Neutrophil (primary cell): ENCODE measurements around the gene CDK12.
"Not testable (repeated sequence)": the region's sequence is repeated elsewhere in the genome, so short reads cannot be mapped to it uniquely, and the experiment has no call there.

Experiments
- H3K27ac ChIP-seq: fragments of 200-600 bp; sonication (generic); 2 replicates; pipeline ENCODE4 v1.5.1; 2016; ENCODE audit warnings: mild to moderate bottlenecking, moderate library complexity
- H3K27me3 ChIP-seq: fragments of 200-600 bp; sonication (generic); 2 replicates; pipeline ENCODE4 v1.6.0; 2016; ENCODE audit warnings: mild to moderate bottlenecking
- H3K36me3 ChIP-seq: fragments of 200-600 bp; sonication (generic); 2 replicates; pipeline ENCODE4 v1.5.1; 2017
- H3K4me1 ChIP-seq, 2 experiments: fragments of 200-600 bp in 1 of 2; sonication (generic) in 1 of 2; 1 replicate in 1 of 2; 2 replicates in 1 of 2; pipeline versions ENCODE4 v1.5.1 to v1.6.1; 2013 to 2016; ENCODE audit warnings: low read depth in 1 of 2, low read length in 1 of 2, mild to moderate bottlenecking in 1 of 2, moderate library complexity in 1 of 2; ENCODE audit not compliant: control insufficient read depth in 1 of 2, insufficient read depth in 1 of 2
- H3K4me3 ChIP-seq, 2 experiments: fragments of 200-600 bp in 1 of 2; sonication (generic) in 1 of 2; 1 replicate in 1 of 2; 2 replicates in 1 of 2; pipeline ENCODE4 v1.5.1; 2013 to 2016; ENCODE audit warnings: low read depth in 1 of 2, low read length in 1 of 2, mild to moderate bottlenecking in 1 of 2, moderate library complexity in 1 of 2
- H3K9me3 ChIP-seq: fragments of 200-600 bp; sonication (generic); 2 replicates; pipeline ENCODE4 v1.5.1; 2016
- CTCF ChIP-seq: fragments of 200-600 bp; sonication (generic); IDR thresholded peaks from 2 replicates; pipeline ENCODE4 v1.5.1; 2016; ENCODE audit warnings: antibody characterized with exemption

Gene CDK12

GRCh38 chr17:39450051-39450450 is 11.2 kb upstream of the CDK12 start:
- Histone ChIP-seq H3K4me1 (peaks cover 11 to 16% of the 10 kb centered on the region in 2 experiments), H3K27ac (no peak overlapping the region), H3K9me3 (no peaks in the 10 kb centered on the region), H3K36me3 (peaks cover 22% of the 10 kb centered on the region), H3K4me3 (peak overlapping the region in 1 of 2 experiments; percentile 88), H3K27me3 (no peaks in the 10 kb centered on the region)
- no peak for TF ChIP-seq CTCF

GRCh38 chr17:39450847-39451581 is 10.3 kb upstream of the CDK12 start, which contains the start of gene MED1:
Gene MED1, minus strand, starts transcription at chr17:39451263. Its CDS starts 201 bp downstream, at chr17:39451062.
- TF ChIP-seq CTCF: peak; percentile 30
- H3K9me3 ChIP-seq: no peaks in the 10 kb centered on the region
- H3K4me1 ChIP-seq: peaks cover 11 to 16% of the 10 kb centered on the region in 2 experiments
- H3K27me3 ChIP-seq: no peaks in the 10 kb centered on the region
- peak within 1 kb of the TSS; percentile 88 to 89 for H3K4me3 ChIP-seq
- peaks cover 12% of the 10 kb centered on the region for H3K36me3 ChIP-seq
- H3K27ac ChIP-seq: peak within 1 kb of the TSS; percentile 81

GRCh38 chr17:39455919-39456318 is 5.4 kb upstream of the CDK12 start:
- no peak for TF ChIP-seq CTCF

GRCh38 chr17:39461926-39462569 is 762 bp downstream of the CDK12 start:
- peaks cover 33 to 40% of the 10 kb centered on the region in 2 experiments for H3K4me1 ChIP-seq
- peak overlapping the region; percentile 79 to 91 for H3K4me3 ChIP-seq
- no peaks in the 10 kb centered on the region for H3K27me3 ChIP-seq
- H3K36me3 ChIP-seq: peaks cover 4% of the 10 kb centered on the region
- H3K9me3 ChIP-seq: no peaks in the 10 kb centered on the region
- peak overlapping the region; percentile 99 for H3K27ac ChIP-seq
- no peak for TF ChIP-seq CTCF

More at GRCh38 chr17:39455919-39456318, 5.4 kb upstream of the CDK12 start:
- Histone ChIP-seq H3K27ac (no peak overlapping the region), H3K36me3 (no peaks in the 10 kb centered on the region), H3K4me3 (no peak overlapping the region), H3K4me1 (peaks cover 8 to 12% of the 10 kb centered on the region in 2 experiments), H3K9me3 (no peaks in the 10 kb centered on the region), H3K27me3 (no peaks in the 10 kb centered on the region)

GRCh38 chr17:39462631-39463375 is 1.5 kb downstream of the CDK12 start:
- Histone ChIP-seq H3K4me1 (peaks cover 33 to 40% of the 10 kb centered on the region in 2 experiments), H3K9me3 (no peaks in the 10 kb centered on the region), H3K27ac (peak overlapping the region; percentile 99), H3K36me3 (peaks cover 4% of the 10 kb centered on the region), H3K27me3 (no peaks in the 10 kb centered on the region), H3K4me3 (peak overlapping the region; percentile 79 to 91)
- TF ChIP-seq CTCF: no peak

- not testable (repeated sequence) for H3K27ac ChIP-seq, H3K36me3 ChIP-seq, H3K27me3 ChIP-seq, H3K4me3 ChIP-seq, H3K9me3 ChIP-seq
- peaks cover 33 to 40% of the 10 kb centered on the region in 2 experiments for H3K4me1 ChIP-seq
These were observed 3.4 kb downstream of the CDK12 start for GRCh38 chr17:39464639-39465181.

- not testable (repeated sequence) for H3K27me3 ChIP-seq, H3K27ac ChIP-seq, H3K9me3 ChIP-seq, H3K4me3 ChIP-seq
- Histone ChIP-seq H3K36me3 (peaks cover 35% of the 10 kb centered on the region), H3K4me1 (peaks cover 17 to 19% of the 10 kb centered on the region in 2 experiments)
These were observed 7.3 kb downstream of the CDK12 start for GRCh38 chr17:39468610-39469009.
